Measurements from ENCODE around the gene HECW1.

Gene HECW1

DNA sequence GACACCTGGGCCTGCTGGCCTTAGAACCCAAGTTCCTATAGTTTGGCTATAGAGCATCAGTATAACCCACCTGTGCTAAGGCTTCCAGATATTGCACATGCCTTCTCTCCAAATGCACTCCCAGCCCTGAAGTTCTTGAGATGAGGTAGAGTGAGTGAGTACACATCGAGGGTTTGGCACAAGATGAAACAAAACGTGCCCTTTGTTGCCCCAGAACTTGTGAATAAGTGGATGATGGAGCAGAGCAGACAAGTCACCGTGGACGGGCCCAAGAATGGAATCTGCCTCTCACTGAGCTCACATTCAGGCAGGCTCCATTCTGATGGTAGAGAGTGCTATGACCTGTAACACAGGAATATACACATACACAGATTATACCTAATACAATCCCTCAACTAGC, 397.5 kb downstream of the HECW1 start:
- no peaks in the 10 kb centered on the region for H3K36me3 ChIP-seq (ENCODE audit: control insufficient read depth in 1 of 2, insufficient read depth in 2 of 2, low read depth in 1 of 2, low read length in 2 of 2)
- H2BK5ac ChIP-seq (ENCODE audit: low read depth, low read length, poor library complexity, severe bottlenecking): no peak overlapping the region
- no peak overlapping the region for H3K4ac ChIP-seq (ENCODE audit: low read depth in 1 of 2, low read length in 2 of 2)
- no peak overlapping the region for H4K8ac ChIP-seq (ENCODE audit: low read length)
- H3K4me2 ChIP-seq (ENCODE audit: low read length, poor library complexity, severe bottlenecking): no peak overlapping the region
- no peak overlapping the region for H3K4me3 ChIP-seq (ENCODE audit: insufficient read depth in 1 of 2, low read depth in 1 of 2, low read length in 2 of 2)
- H2BK15ac ChIP-seq (ENCODE audit: low read depth, poor library complexity, severe bottlenecking): no peak overlapping the region
- H2BK12ac ChIP-seq (ENCODE audit: low read length in 2 of 2): no peak overlapping the region
- no peaks in the 10 kb centered on the region for H3K9me3 ChIP-seq (ENCODE audit: control insufficient read depth, low read length)
- H3K27me3 ChIP-seq (ENCODE audit: control insufficient read depth in 1 of 2, insufficient read depth in 1 of 2, low read length in 2 of 2): peaks cover 0 to 17% of the 10 kb centered on the region in 2 experiments
- no peaks in the 10 kb centered on the region for H3K79me1 ChIP-seq (replicated peaks; ENCODE audit: low read length, poor library complexity, severe bottlenecking)
- DNase-seq: no peak
- no peak overlapping the region for H3K23ac ChIP-seq (ENCODE audit: low read length in 2 of 2)
- peaks cover 6% of the 10 kb centered on the region for H3K4me1 ChIP-seq (ENCODE audit: control insufficient read depth, insufficient read depth, low read depth, low read length)
- H2BK120ac ChIP-seq (ENCODE audit: low read depth, low read length): no peak overlapping the region
- no peak overlapping the region for H3K9ac ChIP-seq (ENCODE audit: low read length)
- no peak overlapping the region for H3K14ac ChIP-seq (ENCODE audit: low read length in 2 of 2)
- no peak overlapping the region for H4K91ac ChIP-seq (ENCODE audit: low read length)
- no peak overlapping the region for H3K27ac ChIP-seq (ENCODE audit: low read length, poor library complexity, severe bottlenecking)
- no peak overlapping the region for H2AK5ac ChIP-seq (ENCODE audit: low read length, severe bottlenecking)
- WGBS: 73% methylated on average over 4 of the region's 4 CpGs
- no peak overlapping the region for H3K18ac ChIP-seq (ENCODE audit: low read depth in 1 of 2, low read length in 2 of 2)
- H2AFZ ChIP-seq (ENCODE audit: low read depth, low read length): no peak overlapping the region

DNA sequence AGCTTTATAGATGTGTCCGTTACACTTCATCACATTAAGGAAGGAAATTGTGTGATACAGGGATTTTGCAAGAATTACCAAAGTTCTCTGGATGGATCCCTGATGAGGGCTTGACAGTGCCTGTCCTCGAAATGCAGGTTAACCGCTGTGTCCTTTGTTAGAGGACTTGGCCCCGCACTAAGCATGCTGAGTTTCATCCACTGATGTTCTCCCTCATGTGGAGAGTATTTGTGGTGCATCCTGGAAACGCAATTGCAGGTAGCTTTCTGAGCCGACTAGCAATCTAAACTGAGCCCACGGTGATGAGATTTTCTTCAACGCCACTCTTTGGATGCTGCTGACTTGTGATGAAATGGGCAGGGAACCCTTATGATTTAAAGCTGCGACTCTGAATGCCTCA, 398.6 kb downstream of the HECW1 start:
- Histone ChIP-seq H2BK120ac (ENCODE audit: low read depth, low read length) (no peak overlapping the region), H3K9me3 (ENCODE audit: control insufficient read depth, low read length) (no peaks in the 10 kb centered on the region), H3K4me3 (ENCODE audit: insufficient read depth in 1 of 2, low read depth in 1 of 2, low read length in 2 of 2) (no peak overlapping the region), H3K14ac (ENCODE audit: low read length in 2 of 2) (no peak overlapping the region), H2BK15ac (ENCODE audit: low read depth, poor library complexity, severe bottlenecking) (no peak overlapping the region), H2BK5ac (ENCODE audit: low read depth, low read length, poor library complexity, severe bottlenecking) (no peak overlapping the region), H3K9ac (ENCODE audit: low read length) (no peak overlapping the region), H4K8ac (ENCODE audit: low read length) (no peak overlapping the region), H4K91ac (ENCODE audit: low read length) (no peak overlapping the region), H2AK5ac (ENCODE audit: low read length, severe bottlenecking) (no peak overlapping the region), H3K4me1 (ENCODE audit: control insufficient read depth, insufficient read depth, low read depth, low read length) (peaks cover 6% of the 10 kb centered on the region), H3K27me3 (ENCODE audit: control insufficient read depth in 1 of 2, insufficient read depth in 1 of 2, low read length in 2 of 2) (peaks cover 0 to 17% of the 10 kb centered on the region in 2 experiments), H2BK12ac (ENCODE audit: low read length in 2 of 2) (no peak overlapping the region), H3K4me2 (ENCODE audit: low read length, poor library complexity, severe bottlenecking) (no peak overlapping the region), H3K23ac (ENCODE audit: low read length in 2 of 2) (no peak overlapping the region), H3K36me3 (ENCODE audit: control insufficient read depth in 1 of 2, insufficient read depth in 2 of 2, low read depth in 1 of 2, low read length in 2 of 2) (no peaks in the 10 kb centered on the region), H3K79me1 (replicated peaks; ENCODE audit: low read length, poor library complexity, severe bottlenecking) (no peaks in the 10 kb centered on the region), H3K27ac (ENCODE audit: low read length, poor library complexity, severe bottlenecking) (no peak overlapping the region), H3K18ac (ENCODE audit: low read depth in 1 of 2, low read length in 2 of 2) (no peak overlapping the region), H2AFZ (ENCODE audit: low read depth, low read length) (no peak overlapping the region), H3K4ac (ENCODE audit: low read depth in 1 of 2, low read length in 2 of 2) (no peak overlapping the region)
- no peak for DNase-seq
- WGBS: 85% methylated on average over 9 of the region's 9 CpGs

DNA sequence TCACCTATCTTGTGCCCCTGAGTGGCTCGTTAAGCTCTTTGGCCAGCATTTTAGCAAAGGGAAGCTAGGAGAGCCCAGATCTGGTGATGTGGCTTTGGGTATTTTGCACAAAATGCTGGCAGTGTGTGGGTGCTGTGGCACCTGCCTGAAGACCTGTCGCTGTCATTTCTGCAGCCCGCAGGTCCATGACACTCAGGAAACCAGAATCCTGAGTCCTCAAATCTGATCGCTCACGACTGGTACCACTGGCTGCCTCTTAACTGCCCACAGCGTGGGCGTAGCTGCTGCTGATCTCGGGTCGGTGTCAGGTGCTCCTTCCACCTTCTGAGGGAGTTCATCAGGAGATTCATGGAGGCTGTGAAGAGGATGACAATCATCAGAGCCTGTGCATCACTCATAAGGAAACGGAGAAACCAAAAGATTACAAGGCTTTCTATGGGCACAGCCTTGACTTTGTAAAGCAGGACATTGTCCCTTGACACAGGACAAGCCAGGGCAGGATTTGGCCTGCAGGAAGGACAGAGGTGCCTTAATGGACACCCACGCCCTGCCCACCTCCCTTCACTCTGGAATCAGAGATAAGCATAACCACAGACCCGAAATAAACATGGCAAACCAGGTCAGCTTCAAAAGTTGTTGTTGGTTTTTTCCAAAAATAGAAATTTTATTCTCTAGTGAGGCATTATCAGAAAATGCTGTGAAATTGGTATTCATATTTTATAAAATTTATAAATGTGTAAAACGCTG, 399.5 kb downstream of the HECW1 start:
- no peak overlapping the region for H2BK15ac ChIP-seq (ENCODE audit: low read depth, poor library complexity, severe bottlenecking)
- H3K18ac ChIP-seq (ENCODE audit: low read depth in 1 of 2, low read length in 2 of 2): no peak overlapping the region
- no peak overlapping the region for H2BK12ac ChIP-seq (ENCODE audit: low read length in 2 of 2)
- H2BK120ac ChIP-seq (ENCODE audit: low read depth, low read length): no peak overlapping the region
- H3K4ac ChIP-seq (ENCODE audit: low read depth in 1 of 2, low read length in 2 of 2): no peak overlapping the region
- H3K9ac ChIP-seq (ENCODE audit: low read length): no peak overlapping the region
- no peaks in the 10 kb centered on the region for H3K79me1 ChIP-seq (replicated peaks; ENCODE audit: low read length, poor library complexity, severe bottlenecking)
- H3K4me2 ChIP-seq (ENCODE audit: low read length, poor library complexity, severe bottlenecking): no peak overlapping the region
- H2BK5ac ChIP-seq (ENCODE audit: low read depth, low read length, poor library complexity, severe bottlenecking): no peak overlapping the region
- no peaks in the 10 kb centered on the region for H3K9me3 ChIP-seq (ENCODE audit: control insufficient read depth, low read length)
- H3K23ac ChIP-seq (ENCODE audit: low read length in 2 of 2): no peak overlapping the region
- H2AFZ ChIP-seq (ENCODE audit: low read depth, low read length): no peak overlapping the region
- peaks cover 6% of the 10 kb centered on the region for H3K4me1 ChIP-seq (ENCODE audit: control insufficient read depth, insufficient read depth, low read depth, low read length)
- H3K14ac ChIP-seq (ENCODE audit: low read length in 2 of 2): no peak overlapping the region
- no peak for DNase-seq
- H2AK5ac ChIP-seq (ENCODE audit: low read length, severe bottlenecking): no peak overlapping the region
- H4K8ac ChIP-seq (ENCODE audit: low read length): no peak overlapping the region
- no peak overlapping the region for H3K27ac ChIP-seq (ENCODE audit: low read length, poor library complexity, severe bottlenecking)
- peaks cover 0 to 17% of the 10 kb centered on the region in 2 experiments for H3K27me3 ChIP-seq (ENCODE audit: control insufficient read depth in 1 of 2, insufficient read depth in 1 of 2, low read length in 2 of 2)
- no peak overlapping the region for H3K4me3 ChIP-seq (ENCODE audit: insufficient read depth in 1 of 2, low read depth in 1 of 2, low read length in 2 of 2)
- 93% methylated on average over 10 of the region's 13 CpGs for WGBS
- no peaks in the 10 kb centered on the region for H3K36me3 ChIP-seq (ENCODE audit: control insufficient read depth in 1 of 2, insufficient read depth in 2 of 2, low read depth in 1 of 2, low read length in 2 of 2)
- H4K91ac ChIP-seq (ENCODE audit: low read length): no peak overlapping the region

DNA sequence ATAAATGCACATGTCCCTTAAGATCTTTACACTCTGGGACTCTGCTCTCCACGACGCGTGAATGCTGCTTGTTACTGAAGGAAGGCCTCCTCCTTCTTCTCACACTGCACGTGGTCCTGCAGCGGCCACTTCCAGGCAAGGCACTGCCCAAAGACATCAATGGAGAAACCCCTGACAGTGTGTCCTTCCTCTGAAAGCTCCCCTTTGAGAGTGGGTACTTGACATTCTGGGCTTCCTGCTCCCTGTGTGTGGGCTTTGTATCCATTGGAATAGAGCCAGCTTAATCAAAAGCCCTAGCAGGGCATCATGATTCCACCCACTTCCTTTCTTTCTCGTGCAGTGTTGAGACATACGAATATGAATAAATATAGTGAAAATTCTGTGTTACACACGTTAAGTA, 400.8 kb downstream of the HECW1 start:
- Histone ChIP-seq H3K27me3 (ENCODE audit: control insufficient read depth in 1 of 2, insufficient read depth in 1 of 2, low read length in 2 of 2) (peaks cover 0 to 10% of the 10 kb centered on the region in 2 experiments), H3K14ac (ENCODE audit: low read length in 2 of 2) (no peak overlapping the region)

More for the DNA sequence above, 400.8 kb downstream of the HECW1 start:
- H3K18ac ChIP-seq (ENCODE audit: low read depth in 1 of 2, low read length in 2 of 2): peak overlapping the region in 1 of 2 experiments; percentile 73
- H2BK15ac ChIP-seq (ENCODE audit: low read depth, poor library complexity, severe bottlenecking): no peak overlapping the region
- no peaks in the 10 kb centered on the region for H3K79me1 ChIP-seq (replicated peaks; ENCODE audit: low read length, poor library complexity, severe bottlenecking)
- no peak overlapping the region for H3K4me3 ChIP-seq (ENCODE audit: insufficient read depth in 1 of 2, low read depth in 1 of 2, low read length in 2 of 2)
- DNase-seq: no peak
- H3K27ac ChIP-seq (ENCODE audit: low read length, poor library complexity, severe bottlenecking): no peak overlapping the region
- no peak overlapping the region for H3K23ac ChIP-seq (ENCODE audit: low read length in 2 of 2)
- no peaks in the 10 kb centered on the region for H3K9me3 ChIP-seq (ENCODE audit: control insufficient read depth, low read length)
- no peak overlapping the region for H3K9ac ChIP-seq (ENCODE audit: low read length)
- no peak overlapping the region for H3K4me2 ChIP-seq (ENCODE audit: low read length, poor library complexity, severe bottlenecking)
- no peak overlapping the region for H2BK120ac ChIP-seq (ENCODE audit: low read depth, low read length)
- peak overlapping the region; percentile 72 for H2AK5ac ChIP-seq (ENCODE audit: low read length, severe bottlenecking)
- 85% methylated on average over 8 of the region's 8 CpGs for WGBS
- no peak overlapping the region for H2BK12ac ChIP-seq (ENCODE audit: low read length in 2 of 2)
- H4K8ac ChIP-seq (ENCODE audit: low read length): no peak overlapping the region
- H3K4ac ChIP-seq (ENCODE audit: low read depth in 1 of 2, low read length in 2 of 2): peak overlapping the region in 1 of 2 experiments; percentile 21
- H4K91ac ChIP-seq (ENCODE audit: low read length): no peak overlapping the region
- no peaks in the 10 kb centered on the region for H3K36me3 ChIP-seq (ENCODE audit: control insufficient read depth in 1 of 2, insufficient read depth in 2 of 2, low read depth in 1 of 2, low read length in 2 of 2)
- no peak overlapping the region for H2AFZ ChIP-seq (ENCODE audit: low read depth, low read length)
- peaks cover 6% of the 10 kb centered on the region for H3K4me1 ChIP-seq (ENCODE audit: control insufficient read depth, insufficient read depth, low read depth, low read length)
- no peak overlapping the region for H2BK5ac ChIP-seq (ENCODE audit: low read depth, low read length, poor library complexity, severe bottlenecking)
